ENCODE measurements around the gene TEFM. TPM values are rescaled to one million over a fixed set of nuclear protein-coding genes. Genes with fewer than 3 reads are reported as not detected.

Gene TEFM
- total RNA-seq, 4 donors from 2014 or later, result 7.4 to 25.9 (median 11.5) TPM

GRCh38 chr17:30858556-30859250 is 47.3 kb downstream of the TEFM start:
- no peak overlapping the region for H3K4me3 ChIP-seq
- no peak for DNase-seq
- H3K27ac ChIP-seq, result no peak overlapping the region
- TF ChIP-seq POLR2A (IDR thresholded peaks at IDR 0.05) (no peak), CTCF (IDR thresholded peaks at IDR 0.05) (no peak)
- no peaks in the 10 kb centered on the region for H3K27me3 ChIP-seq
- no peaks in the 10 kb centered on the region for H3K9me3 ChIP-seq
- no peaks in the 10 kb centered on the region for H3K4me1 ChIP-seq
- no peaks in the 10 kb centered on the region for H3K36me3 ChIP-seq

GRCh38 chr17:30854146-30854545 is 51.9 kb downstream of the TEFM start:
- Histone ChIP-seq H3K27ac (no peak overlapping the region), H3K4me3 (no peak overlapping the region), H3K9me3 (no peaks in the 10 kb centered on the region), H3K27me3 (no peaks in the 10 kb centered on the region), H3K36me3 (no peaks in the 10 kb centered on the region), H3K4me1 (no peaks in the 10 kb centered on the region)
- DNase-seq, result no peak
- no peak for TF ChIP-seq CTCF (IDR thresholded peaks at IDR 0.05)
- no peak for TF ChIP-seq POLR2A (IDR thresholded peaks at IDR 0.05)

Small RNA genes within 50 kb of the gene (small RNA-seq; reads per million reads assigned to genes)
- gene RNU6-298P, result 0 reads per million in 2 donors

Other genes with a start within 250 kb of the TEFM start
- 10 to 100 TPM in 3 of 4 donors, 1 to 10 TPM in 1; 7.9 to 45.4 (median 19.7) TPM for gene CRLF3, start 81.5 kb downstream of the TEFM start, total RNA-seq
- gene ATAD5, start 74.3 kb downstream of the TEFM start, total RNA-seq, result 10 to 100 TPM in 1 of 4 donors, 1 to 10 TPM in 3; 2.3 to 14.0 (median 2.6) TPM
- gene ADAP2, start 15.7 kb upstream of the TEFM start, total RNA-seq, result 10 to 100 TPM in 3 of 4 donors, 1 to 10 TPM in 1; 1.6 to 32.2 (median 13.6) TPM
- 10 to 100 TPM; 18.4 to 31.4 (median 24.5) TPM for gene RNF135, start 64.8 kb upstream of the TEFM start, total RNA-seq
- 100 to 1,000 TPM in 2 of 4 donors, 10 to 100 TPM in 2; 66.8 to 106 (median 95.6) TPM for gene NF1, start 188.7 kb upstream of the TEFM start, total RNA-seq